Uterus (tissue), 2 donors: ENCODE results near the gene THBS3.

ENCODE experiments used
- POLR2A ChIP-seq, 2 donors: fragments of 450-650 bp; IDR thresholded peaks; one replicate each; pipeline ENCODE4 v1.6.1; 2016; ENCODE audit warnings: antibody characterized with exemption in 2 of 2, mild to moderate bottlenecking in 1 of 2, moderate library complexity in 1 of 2
- TF ChIP-seq, protein P1 (sequence below), 4 experiments: fragments of 200-600 bp in 2 of 4; fragments of 450-650 bp in 2 of 4; sonication (generic) in 2 of 4; IDR thresholded peaks; one replicate each; pipeline ENCODE4 v1.5.1; 2016 to 2019; ENCODE audit warnings: antibody characterized with exemption in 4 of 4, mild to moderate bottlenecking in 2 of 4, moderate library complexity in 1 of 4

DNA sequence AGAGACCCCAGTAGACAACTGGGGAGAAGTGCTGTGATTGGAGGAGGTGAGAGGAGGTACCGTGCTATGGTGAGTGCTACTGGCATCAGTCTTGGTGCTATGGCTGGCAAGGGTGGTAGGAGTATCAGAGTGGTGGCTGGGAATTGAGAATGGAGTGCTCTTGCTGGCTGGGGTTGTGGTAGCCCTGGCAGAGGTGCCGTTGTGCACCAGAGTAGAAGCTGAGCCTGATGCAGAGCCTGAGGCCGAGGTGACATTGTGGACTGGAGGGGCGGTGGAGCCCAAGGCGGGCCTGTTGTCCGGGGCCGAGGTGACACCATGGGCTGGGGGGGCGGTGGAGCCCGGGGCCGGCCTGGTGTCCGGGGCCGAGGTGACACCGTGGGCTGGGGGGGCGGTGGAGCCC lies 19.4 kb downstream of the THBS3 start:
- TF ChIP-seq, protein P1, sequence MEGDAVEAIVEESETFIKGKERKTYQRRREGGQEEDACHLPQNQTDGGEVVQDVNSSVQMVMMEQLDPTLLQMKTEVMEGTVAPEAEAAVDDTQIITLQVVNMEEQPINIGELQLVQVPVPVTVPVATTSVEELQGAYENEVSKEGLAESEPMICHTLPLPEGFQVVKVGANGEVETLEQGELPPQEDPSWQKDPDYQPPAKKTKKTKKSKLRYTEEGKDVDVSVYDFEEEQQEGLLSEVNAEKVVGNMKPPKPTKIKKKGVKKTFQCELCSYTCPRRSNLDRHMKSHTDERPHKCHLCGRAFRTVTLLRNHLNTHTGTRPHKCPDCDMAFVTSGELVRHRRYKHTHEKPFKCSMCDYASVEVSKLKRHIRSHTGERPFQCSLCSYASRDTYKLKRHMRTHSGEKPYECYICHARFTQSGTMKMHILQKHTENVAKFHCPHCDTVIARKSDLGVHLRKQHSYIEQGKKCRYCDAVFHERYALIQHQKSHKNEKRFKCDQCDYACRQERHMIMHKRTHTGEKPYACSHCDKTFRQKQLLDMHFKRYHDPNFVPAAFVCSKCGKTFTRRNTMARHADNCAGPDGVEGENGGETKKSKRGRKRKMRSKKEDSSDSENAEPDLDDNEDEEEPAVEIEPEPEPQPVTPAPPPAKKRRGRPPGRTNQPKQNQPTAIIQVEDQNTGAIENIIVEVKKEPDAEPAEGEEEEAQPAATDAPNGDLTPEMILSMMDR (IDR thresholded peaks at IDR 0.05), result no peak
- TF ChIP-seq POLR2A (IDR thresholded peaks at IDR 0.05), result no peak
